NCI-H345 treated with DMSO at 0.1 percent for 48 hours (cell line): ENCODE measurements around the gene PCDHB14.
"Not testable (repeated sequence)": the region's sequence is repeated elsewhere in the genome, so short reads cannot be mapped to it uniquely, and the experiment has no call there.

Experiments used
- DNase-seq: peaks from one replicate; lab custom pipeline; 2025; ENCODE audit not compliant: unreplicated experiment; lab: John Stamatoyannopoulos, UW

PCDHB14 gene

DNA sequence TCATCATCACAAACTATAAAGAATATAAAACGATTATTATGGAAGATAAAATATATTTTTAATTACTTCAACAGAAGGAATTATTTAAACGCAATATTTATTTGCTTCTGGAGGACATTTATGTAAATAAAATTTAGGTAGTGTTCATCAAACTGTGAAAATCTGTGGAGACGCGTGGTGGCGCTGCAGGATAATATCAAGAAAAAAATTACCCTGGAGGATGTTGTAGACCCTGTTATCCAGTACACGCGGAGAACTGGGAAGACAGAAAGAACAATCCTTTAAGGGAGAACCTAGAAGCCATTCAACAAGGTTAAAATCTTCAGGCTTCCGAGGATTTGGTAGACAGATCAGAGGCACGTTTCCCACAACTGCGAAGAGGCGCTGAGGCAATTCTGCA, 14.7 kb upstream of the PCDHB14 start, which contains the start of gene PCDHB12:
TSS of gene PCDHB12 (plus strand) at position 242 of the 400 bp plus-strand sequence. CDS start 189 bp downstream, outside the sequence.
- no peak for DNase-seq

DNA sequence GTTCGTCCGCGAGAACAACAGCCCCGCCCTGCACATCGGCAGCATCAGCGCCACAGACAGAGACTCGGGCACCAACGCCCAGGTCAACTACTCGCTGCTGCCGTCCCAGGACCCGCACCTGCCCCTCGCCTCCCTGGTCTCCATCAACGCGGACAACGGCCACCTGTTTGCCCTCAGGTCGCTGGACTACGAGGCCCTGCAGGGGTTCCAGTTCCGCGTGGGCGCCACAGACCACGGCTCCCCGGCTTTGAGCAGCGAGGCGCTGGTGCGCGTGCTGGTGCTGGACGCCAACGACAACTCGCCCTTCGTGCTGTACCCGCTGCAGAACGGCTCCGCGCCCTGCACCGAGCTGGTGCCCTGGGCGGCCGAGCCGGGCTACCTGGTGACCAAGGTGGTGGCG, 12.9 kb upstream of the PCDHB14 start:
- not testable (repeated sequence) for DNase-seq

DNA sequence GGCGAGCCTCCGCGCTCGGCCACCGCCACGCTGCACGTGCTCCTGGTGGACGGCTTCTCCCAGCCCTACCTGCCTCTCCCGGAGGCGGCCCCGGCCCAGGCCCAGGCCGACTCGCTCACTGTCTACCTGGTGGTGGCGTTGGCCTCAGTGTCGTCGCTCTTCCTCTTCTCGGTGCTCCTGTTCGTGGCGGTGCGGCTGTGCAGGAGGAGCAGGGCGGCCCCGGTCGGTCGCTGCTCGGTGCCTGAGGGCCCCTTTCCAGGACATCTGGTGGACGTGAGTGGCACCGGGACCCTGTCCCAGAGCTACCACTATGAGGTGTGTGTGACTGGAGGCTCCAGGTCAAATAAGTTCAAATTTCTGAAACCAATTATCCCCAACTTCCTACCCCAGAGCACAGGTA, 12.3 kb upstream of the PCDHB14 start:
- not testable (repeated sequence) for DNase-seq

DNA sequence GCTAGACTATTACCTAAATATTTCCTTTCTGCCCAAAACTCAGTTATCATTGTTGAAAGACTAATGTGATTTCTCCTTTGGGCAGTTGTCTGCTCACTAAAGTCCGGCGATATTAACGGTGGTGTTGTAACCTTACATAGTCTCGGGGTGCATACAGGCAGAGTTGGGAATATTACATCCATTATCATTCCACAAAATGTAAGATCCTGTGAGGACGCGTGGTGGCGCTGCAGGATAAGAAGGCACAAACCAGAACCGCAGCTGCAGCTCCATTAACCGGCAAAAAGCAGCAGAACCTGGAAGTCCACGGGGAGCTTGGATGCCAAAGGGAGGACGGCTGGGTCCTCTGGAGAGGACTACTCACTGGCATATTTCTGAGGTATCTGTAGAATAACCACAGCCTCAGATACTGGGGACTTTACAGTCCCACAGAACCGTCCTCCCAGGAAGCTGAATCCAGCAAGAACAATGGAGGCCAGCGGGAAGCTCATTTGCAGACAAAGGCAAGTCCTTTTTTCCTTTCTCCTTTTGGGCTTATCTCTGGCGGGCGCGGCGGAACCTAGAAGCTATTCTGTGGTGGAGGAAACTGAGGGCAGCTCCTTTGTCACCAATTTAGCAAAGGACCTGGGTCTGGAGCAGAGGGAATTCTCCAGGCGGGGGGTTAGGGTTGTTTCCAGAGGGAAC, 9.3 kb upstream of the PCDHB14 start, which contains the start of gene PCDHB13:
TSS of gene PCDHB13 (plus strand) at position 264 of the 684 bp plus-strand sequence. CDS start at position 469, 205 bp downstream.
- DNase-seq = not testable (repeated sequence)

DNA sequence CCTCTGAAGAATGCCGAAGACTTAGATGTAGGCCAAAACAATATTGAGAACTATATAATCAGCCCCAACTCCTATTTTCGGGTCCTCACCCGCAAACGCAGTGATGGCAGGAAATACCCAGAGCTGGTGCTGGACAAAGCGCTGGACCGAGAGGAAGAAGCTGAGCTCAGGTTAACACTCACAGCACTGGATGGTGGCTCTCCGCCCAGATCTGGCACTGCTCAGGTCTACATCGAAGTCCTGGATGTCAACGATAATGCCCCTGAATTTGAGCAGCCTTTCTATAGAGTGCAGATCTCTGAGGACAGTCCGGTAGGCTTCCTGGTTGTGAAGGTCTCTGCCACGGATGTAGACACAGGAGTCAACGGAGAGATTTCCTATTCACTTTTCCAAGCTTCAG, 8.6 kb upstream of the PCDHB14 start:
- not testable (repeated sequence) for DNase-seq

DNA sequence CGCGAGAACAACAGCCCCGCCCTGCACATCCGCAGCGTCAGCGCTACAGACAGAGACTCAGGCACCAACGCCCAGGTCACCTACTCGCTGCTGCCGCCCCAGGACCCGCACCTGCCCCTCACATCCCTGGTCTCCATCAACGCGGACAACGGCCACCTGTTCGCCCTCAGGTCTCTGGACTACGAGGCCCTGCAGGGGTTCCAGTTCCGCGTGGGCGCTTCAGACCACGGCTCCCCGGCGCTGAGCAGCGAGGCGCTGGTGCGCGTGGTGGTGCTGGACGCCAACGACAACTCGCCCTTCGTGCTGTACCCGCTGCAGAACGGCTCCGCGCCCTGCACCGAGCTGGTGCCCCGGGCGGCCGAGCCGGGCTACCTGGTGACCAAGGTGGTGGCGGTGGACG, 7.6 kb upstream of the PCDHB14 start:
- not testable (repeated sequence) for DNase-seq

DNA sequence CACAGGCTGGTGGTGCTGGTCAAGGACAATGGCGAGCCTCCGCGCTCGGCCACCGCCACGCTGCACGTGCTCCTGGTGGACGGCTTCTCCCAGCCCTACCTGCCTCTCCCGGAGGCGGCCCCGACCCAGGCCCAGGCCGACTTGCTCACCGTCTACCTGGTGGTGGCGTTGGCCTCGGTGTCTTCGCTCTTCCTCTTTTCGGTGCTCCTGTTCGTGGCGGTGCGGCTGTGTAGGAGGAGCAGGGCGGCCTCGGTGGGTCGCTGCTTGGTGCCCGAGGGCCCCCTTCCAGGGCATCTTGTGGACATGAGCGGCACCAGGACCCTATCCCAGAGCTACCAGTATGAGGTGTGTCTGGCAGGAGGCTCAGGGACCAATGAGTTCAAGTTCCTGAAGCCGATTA, 7.1 kb upstream of the PCDHB14 start:
- DNase-seq = not testable (repeated sequence)

DNA sequence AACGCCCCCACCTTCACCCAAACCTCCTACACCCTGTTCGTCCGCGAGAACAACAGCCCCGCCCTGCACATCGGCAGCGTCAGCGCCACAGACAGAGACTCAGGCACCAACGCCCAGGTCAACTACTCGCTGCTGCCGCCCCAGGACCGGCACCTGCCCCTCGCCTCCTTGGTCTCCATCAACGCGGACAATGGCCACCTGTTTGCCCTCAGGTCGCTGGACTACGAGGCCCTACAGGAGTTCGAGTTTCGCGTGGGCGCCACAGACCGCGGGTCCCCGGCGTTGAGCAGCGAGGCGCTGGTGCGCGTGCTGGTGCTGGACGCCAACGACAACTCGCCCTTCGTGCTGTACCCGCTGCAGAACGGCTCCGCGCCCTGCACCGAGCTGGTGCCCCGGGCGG, 1.7 kb downstream of the PCDHB14 start:
- not testable (repeated sequence) for DNase-seq

DNA sequence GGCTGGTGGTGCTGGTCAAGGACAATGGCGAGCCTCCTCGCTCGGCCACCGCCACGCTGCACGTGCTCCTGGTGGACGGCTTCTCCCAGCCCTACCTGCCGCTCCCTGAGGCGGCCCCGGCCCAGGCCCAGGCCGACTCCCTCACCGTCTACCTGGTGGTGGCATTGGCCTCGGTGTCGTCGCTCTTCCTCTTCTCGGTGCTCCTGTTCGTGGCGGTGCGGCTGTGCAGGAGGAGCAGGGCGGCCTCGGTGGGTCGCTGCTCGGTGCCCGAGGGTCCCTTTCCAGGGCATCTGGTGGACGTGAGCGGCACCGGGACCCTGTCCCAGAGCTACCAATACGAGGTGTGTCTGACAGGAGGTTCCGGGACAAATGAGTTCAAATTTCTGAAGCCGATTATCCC, 2.3 kb downstream of the PCDHB14 start:
- not testable (repeated sequence) for DNase-seq

DNA sequence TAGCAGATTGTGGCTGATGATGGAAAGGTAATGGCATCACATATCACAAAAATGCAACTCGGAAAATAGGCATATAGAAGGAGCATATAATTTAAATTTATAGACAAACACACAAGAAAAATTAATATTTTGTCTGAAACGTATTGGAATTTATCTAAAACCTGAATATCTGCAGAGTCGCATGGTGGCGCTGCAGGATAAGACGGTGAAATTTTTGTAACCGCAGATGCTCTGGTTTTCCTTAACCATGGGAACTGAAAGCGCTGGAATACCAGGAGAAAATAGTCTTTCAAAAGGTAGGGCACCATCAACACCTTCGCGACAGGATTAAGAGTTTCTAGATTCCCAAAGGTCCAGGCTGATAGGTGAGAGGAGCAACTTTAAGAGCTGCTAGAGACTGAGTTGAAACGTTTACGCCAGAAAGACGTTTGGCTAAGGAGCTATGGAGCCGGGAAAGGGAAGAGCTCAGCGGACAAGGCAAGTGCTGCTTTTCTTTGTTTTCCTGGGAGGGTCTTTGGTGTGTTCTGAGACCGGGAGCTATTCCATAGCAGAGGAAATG, 11.0 kb downstream of the PCDHB14 start:
- no peak for DNase-seq

DNA sequence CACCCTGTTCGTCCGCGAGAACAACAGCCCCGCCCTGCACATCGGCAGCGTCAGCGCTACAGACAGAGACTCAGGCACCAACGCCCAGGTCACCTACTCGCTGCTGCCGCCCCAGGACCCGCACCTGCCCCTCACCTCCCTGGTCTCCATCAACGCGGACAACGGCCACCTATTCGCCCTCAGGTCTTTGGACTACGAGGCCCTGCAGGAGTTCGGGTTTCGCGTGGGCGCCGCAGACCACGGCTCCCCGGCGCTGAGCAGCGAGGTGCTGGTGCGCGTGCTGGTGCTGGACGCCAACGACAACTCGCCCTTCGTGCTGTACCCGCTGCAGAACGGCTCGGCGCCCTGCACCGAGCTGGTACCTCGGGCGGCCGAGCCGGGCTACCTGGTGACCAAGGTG, 12.8 kb downstream of the PCDHB14 start:
- DNase-seq = not testable (repeated sequence)

DNA sequence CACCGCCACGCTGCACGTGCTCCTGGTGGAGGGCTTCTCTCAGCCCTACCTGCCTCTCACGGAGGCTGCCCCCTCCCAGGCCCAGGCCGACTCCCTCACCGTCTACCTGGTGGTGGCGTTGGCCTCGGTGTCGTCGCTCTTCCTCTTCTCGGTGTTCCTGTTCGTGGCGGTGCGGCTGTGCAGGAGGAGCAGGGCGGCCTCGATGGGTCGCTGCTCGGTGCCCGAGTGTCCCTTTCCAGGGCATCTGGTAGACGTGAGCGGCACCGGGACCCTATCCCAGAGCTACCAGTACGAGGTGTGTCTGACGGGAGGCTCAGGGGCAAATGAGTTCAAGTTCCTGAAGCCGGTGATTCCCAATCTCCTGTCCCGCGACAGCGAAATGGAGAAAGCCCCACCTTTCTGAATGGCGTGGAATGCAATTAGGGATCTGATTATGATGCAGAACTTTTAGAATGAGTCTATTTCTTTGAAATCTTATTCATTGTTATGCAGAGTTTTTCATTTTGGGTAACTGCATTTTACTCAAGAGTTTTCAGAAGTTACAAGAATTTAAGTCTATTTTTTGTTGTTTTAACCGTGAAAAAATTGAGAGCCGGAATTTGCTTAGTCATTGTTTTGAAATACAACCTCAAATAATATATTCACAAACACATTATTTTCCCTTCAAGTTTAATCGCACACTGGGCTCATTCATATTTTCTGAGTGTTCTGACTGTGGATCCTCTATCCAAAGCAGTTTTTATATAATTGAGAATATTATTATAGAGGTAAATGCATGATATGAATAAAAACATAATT, 13.6 kb downstream of the PCDHB14 start:
- no peak for DNase-seq

DNA sequence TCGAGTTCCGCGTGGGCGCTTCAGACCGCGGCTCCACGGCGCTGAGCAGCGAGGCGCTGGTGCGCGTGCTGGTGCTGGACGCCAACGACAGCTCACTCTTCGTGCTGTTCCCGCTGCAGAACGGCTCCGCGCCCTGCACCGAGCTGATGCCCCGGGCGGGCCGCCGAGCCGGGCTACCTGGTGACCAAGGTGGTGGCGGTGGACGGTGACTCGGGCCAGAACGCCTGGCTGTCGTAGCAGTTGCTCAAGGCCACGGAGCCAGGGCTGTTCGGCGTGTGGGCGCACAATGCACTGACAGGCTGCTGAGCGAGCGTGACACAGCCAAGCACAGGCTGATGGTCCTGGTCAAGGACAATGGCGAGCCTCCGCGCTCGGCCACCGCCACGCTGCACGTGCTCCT, 18.4 kb downstream of the PCDHB14 start:
- no peak for DNase-seq

DNA sequence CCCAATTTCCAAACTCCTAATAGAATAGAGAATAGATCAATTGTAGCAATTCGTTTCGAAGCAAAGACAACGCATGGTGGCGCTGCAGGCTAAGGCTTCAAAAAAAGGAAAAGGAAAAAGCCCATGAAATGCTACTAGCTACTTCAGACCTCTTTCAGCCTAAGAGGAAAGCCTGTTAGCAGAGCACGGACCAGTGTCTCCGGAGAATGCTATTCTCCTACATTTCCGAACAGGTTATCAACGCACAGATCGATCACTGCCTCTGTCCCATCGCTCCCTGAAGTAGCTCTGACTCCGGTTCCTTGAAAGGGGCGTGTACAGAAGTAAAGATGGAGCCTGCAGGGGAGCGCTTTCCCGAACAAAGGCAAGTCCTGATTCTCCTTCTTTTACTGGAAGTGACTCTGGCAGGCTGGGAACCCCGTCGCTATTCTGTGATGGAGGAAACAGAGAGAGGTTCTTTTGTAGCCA, 22.1 kb downstream of the PCDHB14 start, which contains the start of gene PCDHB15:
TSS of gene PCDHB15 (plus strand) at position 146 of the 468 bp plus-strand sequence. CDS start at position 330, 184 bp downstream.
- no peak for DNase-seq

DNA sequence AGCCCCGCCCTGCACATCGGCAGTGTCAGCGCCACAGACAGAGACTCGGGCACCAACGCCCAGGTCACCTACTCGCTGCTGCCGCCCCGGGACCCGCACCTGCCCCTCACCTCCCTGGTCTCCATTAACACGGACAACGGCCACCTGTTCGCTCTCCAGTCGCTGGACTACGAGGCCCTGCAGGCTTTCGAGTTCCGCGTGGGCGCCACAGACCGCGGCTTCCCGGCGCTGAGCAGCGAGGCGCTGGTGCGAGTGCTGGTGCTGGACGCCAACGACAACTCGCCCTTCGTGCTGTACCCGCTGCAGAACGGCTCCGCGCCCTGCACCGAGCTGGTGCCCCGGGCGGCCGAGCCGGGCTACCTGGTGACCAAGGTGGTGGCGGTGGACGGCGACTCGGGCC, 23.8 kb downstream of the PCDHB14 start:
- not testable (repeated sequence) for DNase-seq

DNA sequence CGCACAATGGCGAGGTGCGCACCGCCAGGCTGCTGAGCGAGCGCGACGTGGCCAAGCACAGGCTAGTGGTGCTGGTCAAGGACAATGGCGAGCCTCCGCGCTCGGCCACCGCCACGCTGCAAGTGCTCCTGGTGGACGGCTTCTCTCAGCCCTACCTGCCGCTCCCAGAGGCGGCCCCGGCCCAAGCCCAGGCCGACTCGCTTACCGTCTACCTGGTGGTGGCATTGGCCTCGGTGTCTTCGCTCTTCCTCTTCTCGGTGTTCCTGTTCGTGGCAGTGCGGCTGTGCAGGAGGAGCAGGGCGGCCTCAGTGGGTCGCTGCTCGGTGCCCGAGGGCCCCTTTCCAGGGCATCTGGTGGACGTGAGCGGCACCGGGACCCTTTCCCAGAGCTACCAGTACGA, 24.3 kb downstream of the PCDHB14 start:
- DNase-seq = not testable (repeated sequence)

DNA sequence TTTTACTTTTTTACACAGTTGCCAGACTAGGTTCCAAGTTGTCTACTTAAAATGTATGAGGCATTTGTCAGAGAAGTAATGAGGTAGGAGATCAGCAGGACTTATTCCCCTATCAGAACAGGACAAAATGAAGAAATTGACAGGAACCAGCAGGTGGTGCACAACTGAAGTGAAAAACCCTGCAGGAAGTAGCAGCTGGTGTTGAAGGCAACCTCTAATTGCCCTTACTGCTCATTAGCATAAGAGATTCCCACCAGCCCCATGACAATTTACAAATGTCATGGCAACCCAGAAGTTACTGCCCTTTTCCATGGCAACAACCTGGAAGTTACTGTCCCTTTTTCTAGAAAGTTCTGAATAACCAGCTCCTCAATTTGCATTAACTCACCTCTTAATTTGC, 27.4 kb downstream of the PCDHB14 start:
- DNase-seq = no peak

DNA sequence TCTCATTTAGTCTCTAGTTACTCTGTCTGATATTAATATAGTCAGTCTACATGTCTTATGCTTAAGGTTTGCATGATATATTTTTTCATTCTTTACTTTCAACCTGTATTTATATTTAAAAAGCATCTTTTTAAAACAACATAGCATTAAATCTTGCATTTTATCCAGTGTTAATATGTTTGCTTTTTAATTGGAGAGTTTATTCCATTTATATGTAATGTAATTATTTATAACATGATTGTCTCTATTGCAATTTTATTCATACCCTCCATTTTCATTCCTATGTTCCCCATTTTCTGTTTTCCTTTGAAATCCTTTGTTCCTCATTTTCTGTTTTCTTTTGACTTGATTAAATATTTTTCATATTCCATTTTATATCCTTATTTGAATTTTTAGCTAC, 35.3 kb downstream of the PCDHB14 start:
- DNase-seq = no peak

DNA sequence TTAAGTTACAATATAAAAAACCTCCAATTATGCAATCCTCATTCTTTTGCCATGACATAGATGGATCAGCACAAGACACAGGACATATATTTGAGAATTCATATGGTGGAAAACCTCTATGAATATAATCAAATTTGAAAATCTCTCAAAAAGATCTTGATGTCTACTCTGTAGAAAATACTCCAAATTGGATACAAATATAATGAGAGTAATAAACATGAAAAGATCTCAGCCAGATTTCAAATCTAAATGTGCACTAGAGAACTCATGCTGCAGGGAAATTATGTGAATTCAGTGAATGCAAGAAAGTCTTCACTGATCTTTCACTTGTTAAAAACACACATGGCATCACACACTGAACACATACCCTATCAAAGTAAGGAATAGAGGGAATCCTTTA, 35.8 kb downstream of the PCDHB14 start:
- DNase-seq = no peak

DNA sequence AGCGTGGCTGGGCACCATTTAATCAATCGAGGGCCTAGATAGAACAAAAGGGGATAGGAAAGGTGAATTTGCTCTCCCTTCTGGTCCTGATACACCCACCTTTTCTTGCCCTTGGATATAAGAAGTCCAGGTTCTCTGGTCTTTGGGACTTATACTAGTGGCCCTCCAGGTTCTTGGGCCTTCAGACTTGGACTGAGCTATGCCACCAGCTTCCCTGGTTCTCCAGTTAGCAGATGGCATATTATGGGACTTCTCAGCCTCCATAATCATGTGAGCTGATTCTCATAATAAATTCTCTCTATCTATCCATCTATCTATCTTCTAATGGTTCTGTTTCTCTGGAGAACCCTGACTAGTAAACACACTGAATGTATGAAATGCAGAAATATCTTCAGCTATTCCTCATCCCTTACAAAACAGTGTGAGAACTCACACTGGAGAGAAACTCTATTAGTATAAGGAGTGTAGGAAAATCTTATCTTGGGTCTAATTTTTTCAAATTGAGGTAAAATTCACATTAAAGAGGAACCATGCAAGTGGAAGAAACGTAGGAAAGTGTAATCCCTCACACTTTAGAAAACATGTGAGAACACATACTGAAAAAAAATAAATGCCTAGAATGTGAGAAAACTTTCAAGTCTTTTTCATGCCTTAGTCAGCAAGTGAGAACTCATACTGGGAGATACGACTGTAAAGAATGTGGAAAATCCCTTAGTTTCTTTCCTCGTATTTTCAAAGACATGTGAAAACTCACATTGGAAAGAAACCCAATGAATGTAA, 37.5 kb downstream of the PCDHB14 start:
- no peak for DNase-seq

DNA sequence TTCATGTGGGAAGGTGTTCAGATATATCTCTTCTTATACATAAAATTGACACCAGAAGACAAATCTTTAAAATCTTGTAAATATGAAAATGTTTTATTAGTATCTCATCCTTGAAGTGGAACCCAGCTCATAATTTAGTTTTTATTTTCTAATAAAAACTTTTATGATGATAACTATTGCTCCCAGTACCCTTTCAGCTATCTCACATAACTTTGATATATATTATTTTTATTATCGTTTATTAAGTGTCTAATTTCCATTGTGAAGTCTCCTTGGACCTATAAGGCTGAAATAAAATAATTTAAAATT, 38.0 kb downstream of the PCDHB14 start:
- no peak for DNase-seq
